Kidney epithelial cell (primary cell): ENCODE measurements around the gene DNAJC22. TPM values are rescaled to one million over a fixed set of nuclear protein-coding genes. Genes with fewer than 3 reads are reported as not detected.

Experiments
- DNase-seq: peaks from one replicate; pipeline ENCODE4 v3.0.0-alpha.2; 2010; ENCODE audit warnings: low read depth
- H3K27me3 ChIP-seq: 2 replicates; pipeline ENCODE4 v1.6.0; 2011; ENCODE audit warnings: low read length; ENCODE audit not compliant: control insufficient read depth, insufficient read depth
- H3K36me3 ChIP-seq: 2 replicates; pipeline ENCODE4 v1.5.1; 2011; ENCODE audit warnings: low read length; ENCODE audit not compliant: control insufficient read depth, insufficient read depth
- H3K4me3 ChIP-seq: 2 replicates; pipeline ENCODE4 v1.5.1; 2011; ENCODE audit warnings: low read depth, mild to moderate bottlenecking, control low read depth, low read length
- total RNA-seq: library from RNA; depleted of rRNA; stranded (reverse); fragments of >200 nt; gene quantifications from 2 replicates; pipeline ENCODE4 v1.2.3, GENCODE V29; 2015
- TF ChIP-seq, protein P1 (sequence below): IDR thresholded peaks from 2 replicates; pipeline ENCODE4 v1.5.1; 2011; ENCODE audit warnings: mild to moderate bottlenecking, moderate library complexity, low read length, control low read depth, inconsistent platforms; ENCODE audit not compliant: insufficient read depth, poor library complexity, severe bottlenecking

Gene DNAJC22
- total RNA-seq, 1 donor from 2014 or later: 1.6 TPM

GRCh38 chr12:49328816-49329215 lies 17.9 kb upstream of the DNAJC22 start:
- Histone ChIP-seq H3K27me3 (peaks cover 11% of the 10 kb centered on the region), H3K4me3 (no peak overlapping the region), H3K36me3 (no peaks in the 10 kb centered on the region)
- TF ChIP-seq, protein P1, sequence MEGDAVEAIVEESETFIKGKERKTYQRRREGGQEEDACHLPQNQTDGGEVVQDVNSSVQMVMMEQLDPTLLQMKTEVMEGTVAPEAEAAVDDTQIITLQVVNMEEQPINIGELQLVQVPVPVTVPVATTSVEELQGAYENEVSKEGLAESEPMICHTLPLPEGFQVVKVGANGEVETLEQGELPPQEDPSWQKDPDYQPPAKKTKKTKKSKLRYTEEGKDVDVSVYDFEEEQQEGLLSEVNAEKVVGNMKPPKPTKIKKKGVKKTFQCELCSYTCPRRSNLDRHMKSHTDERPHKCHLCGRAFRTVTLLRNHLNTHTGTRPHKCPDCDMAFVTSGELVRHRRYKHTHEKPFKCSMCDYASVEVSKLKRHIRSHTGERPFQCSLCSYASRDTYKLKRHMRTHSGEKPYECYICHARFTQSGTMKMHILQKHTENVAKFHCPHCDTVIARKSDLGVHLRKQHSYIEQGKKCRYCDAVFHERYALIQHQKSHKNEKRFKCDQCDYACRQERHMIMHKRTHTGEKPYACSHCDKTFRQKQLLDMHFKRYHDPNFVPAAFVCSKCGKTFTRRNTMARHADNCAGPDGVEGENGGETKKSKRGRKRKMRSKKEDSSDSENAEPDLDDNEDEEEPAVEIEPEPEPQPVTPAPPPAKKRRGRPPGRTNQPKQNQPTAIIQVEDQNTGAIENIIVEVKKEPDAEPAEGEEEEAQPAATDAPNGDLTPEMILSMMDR: no peak
- no peak for DNase-seq

DNA sequence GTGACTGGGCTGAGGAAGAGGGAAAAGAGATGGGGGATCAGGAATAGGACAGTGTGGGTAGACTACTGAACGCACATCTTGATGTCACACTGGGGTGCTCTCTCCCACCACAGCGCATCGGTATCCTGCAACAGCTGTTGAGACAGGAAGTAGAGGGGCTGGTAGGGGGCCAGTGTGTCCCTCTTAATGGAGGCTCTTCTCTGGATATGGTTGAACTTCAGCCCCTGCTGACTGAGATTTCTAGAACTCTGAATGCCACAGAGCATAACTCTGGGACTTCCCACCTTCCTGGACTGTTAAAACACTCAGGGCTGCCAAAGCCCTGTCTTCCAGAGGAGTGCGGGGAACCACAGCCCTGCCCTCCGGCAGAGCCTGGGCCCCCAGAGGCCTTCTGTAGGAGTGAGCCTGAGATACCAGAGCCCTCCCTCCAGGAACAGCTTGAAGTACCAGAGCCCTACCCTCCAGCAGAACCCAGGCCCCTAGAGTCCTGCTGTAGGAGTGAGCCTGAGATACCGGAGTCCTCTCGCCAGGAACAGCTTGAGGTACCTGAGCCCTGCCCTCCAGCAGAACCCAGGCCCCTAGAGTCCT lies 16.6 kb upstream of the DNAJC22 start:
- DNase-seq: no peak
- Histone ChIP-seq H3K4me3 (no peak overlapping the region), H3K27me3 (peaks cover 22% of the 10 kb centered on the region), H3K36me3 (no peaks in the 10 kb centered on the region)
- TF ChIP-seq, protein P1: no peak

GRCh38 chr12:49330631-49331379 lies 15.9 kb upstream of the DNAJC22 start:
- peaks cover 29% of the 10 kb centered on the region for H3K27me3 ChIP-seq
- no peak overlapping the region for H3K4me3 ChIP-seq
- no peaks in the 10 kb centered on the region for H3K36me3 ChIP-seq
- TF ChIP-seq, protein P1: no peak
- no peak for DNase-seq

- DNase-seq: no peak
- TF ChIP-seq, protein P1: peak; percentile 86
- no peaks in the 10 kb centered on the region for H3K36me3 ChIP-seq
- peaks cover 37% of the 10 kb centered on the region for H3K27me3 ChIP-seq
- no peak overlapping the region for H3K4me3 ChIP-seq
These were observed 15.1 kb upstream of the DNAJC22 start for GRCh38 chr12:49331380-49332222.

GRCh38 chr12:49332441-49332861 lies 14.2 kb upstream of the DNAJC22 start:
- no peak for DNase-seq
- TF ChIP-seq, protein P1: no peak
- H3K27me3 ChIP-seq: peaks cover 45% of the 10 kb centered on the region
- no peak overlapping the region for H3K4me3 ChIP-seq
- H3K36me3 ChIP-seq: no peaks in the 10 kb centered on the region
